GM23338 (cell line): ENCODE measurements around the gene PSMG4.

Experiments
- CREB1 ChIP-seq: fragments of 250-450 bp; sonication (Bioruptor Pico); IDR thresholded peaks from 2 replicates; pipeline ENCODE4 v1.5.0; 2020; ENCODE audit warnings: low read depth, mild to moderate bottlenecking, moderate library complexity
- CTCF ChIP-seq, 2 experiments: fragments of 200-600 bp in 1 of 2; sonication (generic) in 1 of 2; conservative IDR thresholded peaks; 2 replicates each; pipeline versions ENCODE4 v1.5.1 to v1.6.1; 2016 to 2017; ENCODE audit warnings: antibody characterized with exemption in 2 of 2, low read depth in 2 of 2, mild to moderate bottlenecking in 2 of 2, moderate library complexity in 1 of 2
- ETS1 ChIP-seq: IDR thresholded peaks from 2 replicates; pipeline ENCODE4 v1.6.1; 2016; ENCODE audit warnings: antibody characterized with exemption
- EZH2 ChIP-seq: fragments of 200-600 bp; sonication (generic); IDR thresholded peaks from one replicate; pipeline ENCODE4 v1.8.0; 2017; ENCODE audit warnings: antibody characterized with exemption, mild to moderate bottlenecking, low read depth; ENCODE audit not compliant: unreplicated experiment
- EZH2phosphoT487 ChIP-seq: fragments of 200-600 bp; sonication (generic); IDR thresholded peaks from one replicate; pipeline ENCODE4 v1.8.1; 2018; ENCODE audit warnings: antibody characterized with exemption; ENCODE audit not compliant: unreplicated experiment
- JUNB ChIP-seq: IDR thresholded peaks from one replicate; pipeline ENCODE4 v1.6.1; 2016; ENCODE audit warnings: antibody characterized with exemption; ENCODE audit not compliant: unreplicated experiment
- POLR2AphosphoS5 ChIP-seq: IDR thresholded peaks from 2 replicates; pipeline ENCODE4 v1.6.1; 2016; ENCODE audit warnings: antibody characterized with exemption, low read depth
- STAT1 ChIP-seq: IDR thresholded peaks from one replicate; pipeline ENCODE4 v1.6.1; 2016; ENCODE audit warnings: antibody characterized with exemption; ENCODE audit not compliant: unreplicated experiment
- ZNF114 ChIP-seq: fragments of 250-450 bp; sonication (Bioruptor Pico); IDR thresholded peaks from 2 replicates; pipeline ENCODE4 v1.5.0; 2020; ENCODE audit warnings: mild to moderate bottlenecking, moderate library complexity
- ZNF331 ChIP-seq: fragments of 250-450 bp; sonication (Bioruptor Pico); IDR thresholded peaks from 2 replicates; pipeline ENCODE4 v1.5.0; 2020; ENCODE audit warnings: low read depth, mild to moderate bottlenecking, moderate library complexity
- TF ChIP-seq, protein P1 (sequence below): IDR thresholded peaks from one replicate; pipeline ENCODE4 v1.6.1; 2018; ENCODE audit warnings: antibody characterized with exemption; ENCODE audit not compliant: unreplicated experiment

DNA sequence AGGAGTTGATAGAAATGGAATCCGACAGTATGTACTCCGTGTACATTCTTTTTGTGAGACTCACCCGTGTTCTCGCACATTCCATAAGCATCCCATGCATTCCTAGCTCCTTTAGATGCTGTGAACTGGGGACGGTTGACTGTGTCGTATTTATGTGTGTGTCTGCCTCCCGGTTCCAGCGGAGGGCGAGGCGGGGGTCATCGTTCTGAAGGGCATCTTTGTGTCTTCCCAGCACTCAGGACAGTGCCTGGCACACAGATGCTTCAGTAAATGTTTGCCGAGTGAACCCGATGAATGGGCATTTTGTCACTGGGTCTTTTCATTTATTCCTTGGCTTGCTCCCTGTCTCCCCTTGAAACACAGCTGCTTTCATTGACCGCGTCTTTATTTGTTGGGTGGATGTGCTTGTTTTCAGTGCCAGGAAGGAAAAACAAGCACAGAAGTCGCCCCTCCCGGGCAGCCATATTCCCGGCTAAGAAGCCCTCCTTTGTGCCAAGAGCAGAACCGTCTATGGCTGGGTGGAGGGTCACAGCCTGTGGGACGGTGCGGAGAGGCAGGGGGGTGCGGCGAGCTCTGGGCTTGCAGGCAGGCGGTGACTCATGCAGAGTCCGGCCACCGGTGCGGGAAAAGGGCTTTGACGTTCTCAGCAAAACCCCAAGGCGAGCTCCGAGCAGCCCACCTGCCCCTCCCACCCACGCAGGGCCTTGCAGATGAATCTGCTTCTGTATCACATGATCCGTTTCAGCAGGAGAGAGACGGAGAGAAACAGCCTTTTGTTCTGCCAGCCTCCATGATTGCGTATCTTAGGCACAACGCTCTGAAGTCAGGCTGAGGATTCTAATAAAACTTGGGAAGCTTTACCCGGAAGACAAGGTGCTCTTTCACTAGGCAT is 11.2 kb upstream of the PSMG4 start:
- TF ChIP-seq ZNF331 (CRISPR knock-in tag) (no peak), CTCF (conservative IDR thresholded peaks at IDR 0.05; ENCODE audit: low read depth in 2 of 2) (no peak), ETS1 (no peak), EZH2phosphoT487 (no peak), POLR2AphosphoS5 (no peak), EZH2 (no peak), JUNB (no peak), CREB1 (CRISPR knock-in tag) (no peak), STAT1 (no peak), ZNF114 (no peak)
- TF ChIP-seq, protein P1, sequence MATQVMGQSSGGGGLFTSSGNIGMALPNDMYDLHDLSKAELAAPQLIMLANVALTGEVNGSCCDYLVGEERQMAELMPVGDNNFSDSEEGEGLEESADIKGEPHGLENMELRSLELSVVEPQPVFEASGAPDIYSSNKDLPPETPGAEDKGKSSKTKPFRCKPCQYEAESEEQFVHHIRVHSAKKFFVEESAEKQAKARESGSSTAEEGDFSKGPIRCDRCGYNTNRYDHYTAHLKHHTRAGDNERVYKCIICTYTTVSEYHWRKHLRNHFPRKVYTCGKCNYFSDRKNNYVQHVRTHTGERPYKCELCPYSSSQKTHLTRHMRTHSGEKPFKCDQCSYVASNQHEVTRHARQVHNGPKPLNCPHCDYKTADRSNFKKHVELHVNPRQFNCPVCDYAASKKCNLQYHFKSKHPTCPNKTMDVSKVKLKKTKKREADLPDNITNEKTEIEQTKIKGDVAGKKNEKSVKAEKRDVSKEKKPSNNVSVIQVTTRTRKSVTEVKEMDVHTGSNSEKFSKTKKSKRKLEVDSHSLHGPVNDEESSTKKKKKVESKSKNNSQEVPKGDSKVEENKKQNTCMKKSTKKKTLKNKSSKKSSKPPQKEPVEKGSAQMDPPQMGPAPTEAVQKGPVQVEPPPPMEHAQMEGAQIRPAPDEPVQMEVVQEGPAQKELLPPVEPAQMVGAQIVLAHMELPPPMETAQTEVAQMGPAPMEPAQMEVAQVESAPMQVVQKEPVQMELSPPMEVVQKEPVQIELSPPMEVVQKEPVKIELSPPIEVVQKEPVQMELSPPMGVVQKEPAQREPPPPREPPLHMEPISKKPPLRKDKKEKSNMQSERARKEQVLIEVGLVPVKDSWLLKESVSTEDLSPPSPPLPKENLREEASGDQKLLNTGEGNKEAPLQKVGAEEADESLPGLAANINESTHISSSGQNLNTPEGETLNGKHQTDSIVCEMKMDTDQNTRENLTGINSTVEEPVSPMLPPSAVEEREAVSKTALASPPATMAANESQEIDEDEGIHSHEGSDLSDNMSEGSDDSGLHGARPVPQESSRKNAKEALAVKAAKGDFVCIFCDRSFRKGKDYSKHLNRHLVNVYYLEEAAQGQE, result no peak
